SK-N-SH treated with all-trans-retinoic acid at 6 μM for 48 hours (cell line): ENCODE measurements around the gene STUM.

Experiments
- ATAC-seq: fragments of 200-7000 bp; cut with Tn5 transposase; 3 replicates; pipeline ENCODE4 v1.9.1; 2020; ENCODE audit warnings: mild to moderate bottlenecking, moderate library complexity
- ARNTL ChIP-seq: fragments of 450-650 bp; formaldehyde crosslinking; IDR thresholded peaks from 2 replicates; pipeline ENCODE4 v1.5.0; 2020; ENCODE audit warnings: low read depth, mild to moderate bottlenecking, moderate library complexity, borderline replicate concordance
- BACH2 ChIP-seq: fragments of 250-450 bp; sonication (Bioruptor Pico); IDR thresholded peaks from 2 replicates; pipeline ENCODE4 v1.9.0; 2021; ENCODE audit warnings: mild to moderate bottlenecking, borderline replicate concordance
- CREB5 ChIP-seq: fragments of 250-450 bp; sonication (Bioruptor Pico); IDR thresholded peaks from 2 replicates; pipeline ENCODE4 v1.5.1; 2020; ENCODE audit warnings: low read depth, mild to moderate bottlenecking, moderate library complexity
- CSDC2 ChIP-seq: fragments of 250-450 bp; sonication (Bioruptor Pico); IDR thresholded peaks from 2 replicates; pipeline ENCODE4 v1.5.0; 2020; ENCODE audit warnings: mild to moderate bottlenecking, moderate library complexity
- CSRNP3 ChIP-seq: fragments of 250-450 bp; sonication (Bioruptor Pico); IDR thresholded peaks from 2 replicates; pipeline ENCODE4 v1.5.1; 2021; ENCODE audit warnings: mild to moderate bottlenecking, moderate library complexity
- ESRRG ChIP-seq: fragments of 250-450 bp; sonication (Bioruptor Pico); IDR thresholded peaks from 2 replicates; pipeline ENCODE4 v1.6.1; 2021; ENCODE audit warnings: mild to moderate bottlenecking
- GLIS3 ChIP-seq: fragments of 250-450 bp; sonication (Bioruptor Pico); IDR thresholded peaks from 2 replicates; pipeline ENCODE4 v1.5.0; 2020; ENCODE audit warnings: mild to moderate bottlenecking, moderate library complexity
- ISL1 ChIP-seq: fragments of 250-450 bp; sonication (Bioruptor Pico); IDR thresholded peaks from 2 replicates; pipeline ENCODE4 v2.1.2; 2022; ENCODE audit warnings: mild to moderate bottlenecking, moderate library complexity
- OSR1 ChIP-seq: fragments of 250-450 bp; sonication (Bioruptor Pico); IDR thresholded peaks from 2 replicates; pipeline ENCODE4 v1.8.0; 2022; ENCODE audit warnings: moderate library complexity, mild to moderate bottlenecking, inconsistent platforms
- PATZ1 ChIP-seq: fragments of 250-450 bp; sonication (Bioruptor Pico); IDR thresholded peaks from 2 replicates; pipeline ENCODE4 v1.8.0; 2020; ENCODE audit warnings: mild to moderate bottlenecking, moderate library complexity, borderline replicate concordance
- POU6F1 ChIP-seq: fragments of 250-450 bp; sonication (Bioruptor Pico); IDR thresholded peaks from 2 replicates; pipeline ENCODE4 v1.8.0; 2021; ENCODE audit warnings: low read depth, mild to moderate bottlenecking, moderate library complexity, borderline replicate concordance
- PPARA ChIP-seq: fragments of 250-450 bp; sonication (Bioruptor Pico); IDR thresholded peaks from 2 replicates; pipeline ENCODE4 v1.5.0; 2020; ENCODE audit warnings: mild to moderate bottlenecking, borderline replicate concordance
- RARB ChIP-seq: fragments of 250-450 bp; sonication (Bioruptor Pico); IDR thresholded peaks from 2 replicates; pipeline ENCODE4 v1.8.0; 2021; ENCODE audit warnings: mild to moderate bottlenecking, moderate library complexity
- SNAI2 ChIP-seq: fragments of 250-450 bp; sonication (Bioruptor Pico); IDR thresholded peaks from 2 replicates; pipeline ENCODE4 v1.5.0; 2020; ENCODE audit warnings: mild to moderate bottlenecking, moderate library complexity
- TCF4 ChIP-seq: fragments of 250-450 bp; sonication (Bioruptor Pico); IDR thresholded peaks from 2 replicates; pipeline ENCODE4 v1.8.0; 2021; ENCODE audit warnings: mild to moderate bottlenecking, moderate library complexity, borderline replicate concordance
- TOX ChIP-seq: fragments of 250-450 bp; sonication (Bioruptor Pico); IDR thresholded peaks from 2 replicates; pipeline ENCODE4 v1.8.0; 2021; ENCODE audit warnings: mild to moderate bottlenecking, moderate library complexity, borderline replicate concordance
- TSHZ2 ChIP-seq: fragments of 250-450 bp; sonication (Bioruptor Pico); IDR thresholded peaks from 2 replicates; pipeline ENCODE4 v1.5.0; 2020; ENCODE audit warnings: mild to moderate bottlenecking, moderate library complexity
- ZC3H10 ChIP-seq: fragments of 250-450 bp; sonication (Bioruptor Pico); IDR thresholded peaks from 2 replicates; pipeline ENCODE4 v1.5.1; 2021; ENCODE audit warnings: mild to moderate bottlenecking, moderate library complexity
- ZFP3 ChIP-seq: fragments of 250-450 bp; sonication (Bioruptor Pico); IDR thresholded peaks from 2 replicates; pipeline ENCODE4 v1.5.0; 2020; ENCODE audit warnings: mild to moderate bottlenecking, moderate library complexity
- ZFP30 ChIP-seq: fragments of 450-650 bp; formaldehyde crosslinking; IDR thresholded peaks from 2 replicates; pipeline ENCODE4 v1.5.0; 2022; ENCODE audit warnings: mild to moderate bottlenecking, moderate library complexity
- ZNF565 ChIP-seq: fragments of 450-650 bp; formaldehyde crosslinking; conservative IDR thresholded peaks from 2 replicates; pipeline ENCODE4 v1.5.0; 2020; ENCODE audit warnings: low read depth, mild to moderate bottlenecking, moderate library complexity

Gene STUM

GRCh38 chr1:226624526-226624925 lies 76.0 kb downstream of the STUM start:
- no peak for ATAC-seq
- TF ChIP-seq PATZ1 (CRISPR knock-in tag) (no peak), SNAI2 (CRISPR knock-in tag) (no peak), OSR1 (no peak), CSDC2 (CRISPR knock-in tag) (no peak), TOX (CRISPR knock-in tag) (no peak), ZFP30 (CRISPR knock-in tag) (no peak), RARB (CRISPR knock-in tag) (no peak), CREB5 (CRISPR knock-in tag) (no peak), GLIS3 (no peak), ESRRG (CRISPR knock-in tag) (no peak), BACH2 (CRISPR knock-in tag) (no peak), ZNF565 (CRISPR knock-in tag) (no peak), POU6F1 (CRISPR knock-in tag) (no peak), PPARA (CRISPR knock-in tag) (no peak), ZFP3 (CRISPR knock-in tag) (no peak), TCF4 (CRISPR knock-in tag) (no peak), ZC3H10 (CRISPR knock-in tag) (no peak)
- TF ChIP-seq, all 23 proteins: peak for 0

GRCh38 chr1:226625326-226625725 lies 76.8 kb downstream of the STUM start:
- TF ChIP-seq TOX (CRISPR knock-in tag) (no peak), ZFP3 (CRISPR knock-in tag) (no peak), TCF4 (CRISPR knock-in tag) (no peak), PATZ1 (CRISPR knock-in tag) (no peak), TSHZ2 (CRISPR knock-in tag) (no peak), GLIS3 (no peak), SNAI2 (CRISPR knock-in tag) (no peak), ZFP30 (CRISPR knock-in tag) (no peak), POU6F1 (CRISPR knock-in tag) (no peak), OSR1 (no peak), RARB (CRISPR knock-in tag) (no peak), CSRNP3 (CRISPR knock-in tag) (no peak), ISL1 (CRISPR knock-in tag) (no peak), ZC3H10 (CRISPR knock-in tag) (no peak), CSDC2 (CRISPR knock-in tag) (no peak), ZNF565 (CRISPR knock-in tag) (no peak), ARNTL (CRISPR knock-in tag) (no peak), ESRRG (CRISPR knock-in tag) (no peak)
- ATAC-seq: no peak
